ENCODE results near the gene CSRP1. TPM values are rescaled to one million over a fixed set of nuclear protein-coding genes. Genes with fewer than 3 reads are reported as not detected.
A peak's percentile ranks its signal among the peaks of the same experiment; 100 is the strongest.

The CSRP1 gene
- total RNA-seq, 1 donor: 480 TPM

GRCh38 chr1:201457508-201457960 is 49.4 kb downstream of the CSRP1 start:
- no peak for TF ChIP-seq CTCF (IDR thresholded peaks at IDR 0.05; ENCODE audit: extremely low read depth, low read depth, low read length)
- H3K4me1 ChIP-seq (ENCODE audit: insufficient read depth, low read length): peaks cover 78% of the 10 kb centered on the region
- no peaks in the 10 kb centered on the region for H3K79me2 ChIP-seq (ENCODE audit: insufficient read depth, low read length)
- no peaks in the 10 kb centered on the region for H3K27me3 ChIP-seq (ENCODE audit: insufficient read depth, low read length)
- peak overlapping the region; percentile 19 for H2AFZ ChIP-seq (ENCODE audit: low read length)
- DNase-seq (ENCODE audit: insufficient read length, low spot score, missing footprints): no peak
- peak overlapping the region; percentile 88 for H3K4me2 ChIP-seq (ENCODE audit: insufficient read depth, low read length)
- H3K4me3 ChIP-seq (ENCODE audit: insufficient read depth, low read length): peak overlapping the region; percentile 25
- H3K9me3 ChIP-seq (ENCODE audit: low read depth, low read length): no peaks in the 10 kb centered on the region
- no peaks in the 10 kb centered on the region for H4K20me1 ChIP-seq (ENCODE audit: insufficient read depth, low read length)
- H3K36me3 ChIP-seq (ENCODE audit: insufficient read depth, low read length): no peaks in the 10 kb centered on the region
- peak overlapping the region; percentile 100 for H3K27ac ChIP-seq (ENCODE audit: low read depth, low read length)

DNA sequence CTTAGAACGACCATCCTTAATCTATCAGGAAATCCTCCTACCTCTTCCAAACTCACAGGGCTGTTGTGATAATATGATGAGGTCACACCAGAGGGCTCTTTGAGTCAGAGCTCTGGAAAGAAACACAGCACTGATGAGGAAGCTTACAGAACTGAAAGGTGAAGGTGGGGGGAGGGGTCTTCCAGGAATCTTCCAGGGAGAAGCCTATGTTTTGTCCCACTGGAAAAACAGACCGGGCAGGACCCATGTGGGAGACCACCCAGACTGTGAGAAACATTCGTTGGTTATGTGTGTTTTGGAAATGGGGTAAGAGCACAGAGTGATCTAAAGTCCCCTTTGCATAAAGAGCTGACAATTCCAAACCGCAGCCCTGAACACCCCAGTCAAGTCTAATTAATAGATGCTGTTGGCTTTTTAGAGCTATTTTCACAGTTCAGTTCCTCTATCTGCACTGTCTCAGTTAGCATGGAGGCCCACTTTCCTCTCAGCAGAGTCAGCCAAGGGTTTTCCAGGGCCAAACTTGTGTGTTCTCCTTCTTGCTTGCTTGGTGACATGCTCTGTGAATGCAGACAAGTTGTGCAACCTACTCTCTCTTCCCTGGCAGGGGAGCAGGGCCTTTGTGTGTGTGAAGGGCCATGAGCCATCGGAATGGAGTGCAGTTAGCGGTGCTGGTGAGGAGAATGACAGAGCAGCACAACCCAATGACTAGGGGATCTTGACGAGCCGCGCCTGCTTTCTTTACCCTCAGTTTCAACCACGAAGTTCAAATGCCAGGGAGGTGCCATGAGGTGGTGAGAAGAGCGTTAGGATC is 50.2 kb downstream of the CSRP1 start:
- Histone ChIP-seq H3K27me3 (ENCODE audit: insufficient read depth, low read length) (no peaks in the 10 kb centered on the region), H4K20me1 (ENCODE audit: insufficient read depth, low read length) (no peaks in the 10 kb centered on the region), H3K79me2 (ENCODE audit: insufficient read depth, low read length) (no peaks in the 10 kb centered on the region), H3K4me2 (ENCODE audit: insufficient read depth, low read length) (peak overlapping the region; percentile 88), H3K4me1 (ENCODE audit: insufficient read depth, low read length) (peaks cover 70% of the 10 kb centered on the region), H3K27ac (ENCODE audit: low read depth, low read length) (peak overlapping the region; percentile 100), H3K4me3 (ENCODE audit: insufficient read depth, low read length) (peak overlapping the region; percentile 56), H2AFZ (ENCODE audit: low read length) (peak overlapping the region; percentile 25), H3K9me3 (ENCODE audit: low read depth, low read length) (no peaks in the 10 kb centered on the region), H3K36me3 (ENCODE audit: insufficient read depth, low read length) (no peaks in the 10 kb centered on the region)
- TF ChIP-seq CTCF (IDR thresholded peaks at IDR 0.05; ENCODE audit: extremely low read depth, low read depth, low read length): no peak
- peak; percentile 90 for DNase-seq (ENCODE audit: insufficient read length, low spot score, missing footprints)

GRCh38 chr1:201455098-201455497 is 51.8 kb downstream of the CSRP1 start:
- no peak for TF ChIP-seq CTCF (IDR thresholded peaks at IDR 0.05; ENCODE audit: extremely low read depth, low read depth, low read length)
- Histone ChIP-seq H3K36me3 (ENCODE audit: insufficient read depth, low read length) (no peaks in the 10 kb centered on the region), H2AFZ (ENCODE audit: low read length) (no peak overlapping the region), H4K20me1 (ENCODE audit: insufficient read depth, low read length) (no peaks in the 10 kb centered on the region), H3K27ac (ENCODE audit: low read depth, low read length) (peak overlapping the region; percentile 100), H3K27me3 (ENCODE audit: insufficient read depth, low read length) (no peaks in the 10 kb centered on the region), H3K4me3 (ENCODE audit: insufficient read depth, low read length) (no peak overlapping the region), H3K79me2 (ENCODE audit: insufficient read depth, low read length) (no peaks in the 10 kb centered on the region), H3K4me2 (ENCODE audit: insufficient read depth, low read length) (no peak overlapping the region), H3K4me1 (ENCODE audit: insufficient read depth, low read length) (peaks cover 67% of the 10 kb centered on the region), H3K9me3 (ENCODE audit: low read depth, low read length) (no peaks in the 10 kb centered on the region)
- no peak for DNase-seq (ENCODE audit: insufficient read length, low spot score, missing footprints)

DNA sequence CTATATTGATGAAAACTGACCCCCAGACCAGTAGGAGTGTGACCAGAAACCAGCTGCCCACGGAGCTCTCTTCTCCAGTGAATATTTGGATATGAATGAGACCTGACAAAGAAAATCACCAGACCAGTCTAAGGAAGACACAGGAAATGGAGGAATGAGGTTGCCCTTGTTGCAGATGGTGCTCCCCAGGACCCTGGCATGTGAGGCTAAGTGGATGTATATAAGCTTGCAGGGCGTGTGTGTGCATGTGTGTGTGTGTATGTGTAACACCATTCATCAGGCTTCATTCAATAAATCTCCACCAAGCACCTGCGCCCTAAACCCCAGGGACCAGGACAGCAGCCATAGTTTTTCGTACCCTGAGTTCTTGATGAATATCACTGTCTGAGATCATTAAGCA is 52.3 kb downstream of the CSRP1 start:
- Histone ChIP-seq H3K9me3 (ENCODE audit: low read depth, low read length) (no peaks in the 10 kb centered on the region), H4K20me1 (ENCODE audit: insufficient read depth, low read length) (no peaks in the 10 kb centered on the region), H2AFZ (ENCODE audit: low read length) (no peak overlapping the region), H3K79me2 (ENCODE audit: insufficient read depth, low read length) (no peaks in the 10 kb centered on the region), H3K27ac (ENCODE audit: low read depth, low read length) (peak overlapping the region; percentile 100), H3K4me1 (ENCODE audit: insufficient read depth, low read length) (peaks cover 63% of the 10 kb centered on the region), H3K4me2 (ENCODE audit: insufficient read depth, low read length) (peak overlapping the region; percentile 66), H3K4me3 (ENCODE audit: insufficient read depth, low read length) (no peak overlapping the region), H3K36me3 (ENCODE audit: insufficient read depth, low read length) (no peaks in the 10 kb centered on the region), H3K27me3 (ENCODE audit: insufficient read depth, low read length) (no peaks in the 10 kb centered on the region)
- no peak for TF ChIP-seq CTCF (IDR thresholded peaks at IDR 0.05; ENCODE audit: extremely low read depth, low read depth, low read length)
- DNase-seq (ENCODE audit: insufficient read length, low spot score, missing footprints): no peak
